ENCODE data around the gene TMED9. TPM values are rescaled to one million over a fixed set of nuclear protein-coding genes. Genes with fewer than 3 reads are reported as not detected.

The TMED9 gene
- total RNA-seq, 1 experiment from 2014 or later: 156 TPM

- Histone ChIP-seq H3K14ac (ENCODE audit: insufficient read depth, low read length) (no peak overlapping the region), H3K23ac (ENCODE audit: insufficient read length, low read depth, low read length) (no peak overlapping the region), H3K9ac (ENCODE audit: extremely low read depth, insufficient read length, low read length) (no peak overlapping the region), H2BK12ac (ENCODE audit: insufficient read length, low read depth, low read length) (no peak overlapping the region), H3K79me2 (ENCODE audit: insufficient read depth, low read length) (peaks cover 11% of the 10 kb centered on the region; the same call in 1 of the 2 replicates), H3K18ac (ENCODE audit: insufficient read length, low read depth, low read length) (no peak overlapping the region), H2BK15ac (ENCODE audit: low read depth, low read length) (no peak overlapping the region), H3K4me1 (ENCODE audit: insufficient read depth, low read length) (peaks cover 5% of the 10 kb centered on the region; the same call in 1 of the 2 replicates), H4K5ac (ENCODE audit: insufficient read length, low read depth, low read length) (no peak overlapping the region), H3K27me3 (ENCODE audit: insufficient read depth, low read length) (no peaks in the 10 kb centered on the region), H3T11ph (ENCODE audit: low read length) (no peak overlapping the region), H3K9me3 (ENCODE audit: control insufficient read depth, low read depth, low read length) (no peaks in the 10 kb centered on the region), H2BK20ac (ENCODE audit: low read depth, low read length, poor library complexity, severe bottlenecking) (no peak overlapping the region), H3K23me2 (ENCODE audit: insufficient read length, low read depth, low read length, poor library complexity, severe bottlenecking) (peaks cover 15% of the 10 kb centered on the region), H2BK5ac (ENCODE audit: insufficient read length, low read length) (no peak overlapping the region), H2AFZ (ENCODE audit: low read length) (no peak overlapping the region), H3K27ac (ENCODE audit: insufficient read length, low read depth, low read length) (no peak overlapping the region), H4K20me1 (ENCODE audit: control insufficient read depth, insufficient read depth, insufficient read length) (no peaks in the 10 kb centered on the region), H3K79me1 (ENCODE audit: insufficient read depth, low read depth, low read length, poor library complexity, severe bottlenecking) (peaks cover 14% of the 10 kb centered on the region), H3K4me2 (ENCODE audit: insufficient read depth, insufficient read length, low read length) (no peak overlapping the region), H3K4ac (ENCODE audit: low read depth, low read length) (no peak overlapping the region), H2BK120ac (ENCODE audit: low read depth, low read length, poor library complexity, severe bottlenecking) (no peak overlapping the region), H4K91ac (ENCODE audit: insufficient read length, low read depth, low read length) (no peak overlapping the region), H3K56ac (ENCODE audit: insufficient read length, low read depth, low read length) (no peak overlapping the region), H2AK5ac (ENCODE audit: insufficient read length, low read length) (no peak overlapping the region), H4K8ac (replicated peaks; ENCODE audit: insufficient read length, low read depth, low read length) (no peak overlapping the region)
- Mint-ChIP-seq H3K4me3 (no peak overlapping the region), H3K4me1 (peaks cover 22% of the 10 kb centered on the region in 2 experiments), H3K9me3 (no peaks in the 10 kb centered on the region), H3K27ac (no peak overlapping the region), H3K27me3 (ENCODE audit: low read depth) (no peaks in the 10 kb centered on the region), H3K36me3 (ENCODE audit: insufficient read depth in 1 of 3, low read depth in 3 of 3) (peaks cover 10 to 28% (median 26%) of the 10 kb centered on the region in 3 experiments)
- DNase-seq: no peak
- no CpG with 5 or more reads among the region's 1 CpG for WGBS (ENCODE audit: extremely low coverage, insufficient read length, low lambda C conversion rate)
- TF ChIP-seq CTCF (conservative IDR thresholded peaks at IDR 0.05): no peak
Observed at GRCh38 chr5:177550122-177550521, 41.9 kb upstream of the TMED9 start.
